OCI-LY7 (cell line): ENCODE measurements around the gene SLC1A6. TPM values are rescaled to one million over a fixed set of nuclear protein-coding genes. Genes with fewer than 3 reads are reported as not detected.

Experiments
- BruUV-seq: library from RNA; stranded (reverse); fragments of 400-500 nt; replicated peaks from 2 replicates; lab custom pipeline; 2021; lab: Mats Ljungman, UMichigan
- CTCF ChIA-PET: fragments of 300-600 bp; sonication (Branson Sonifier 250); formaldehyde crosslinking; loops from one replicate; lab custom pipeline; 2022; ENCODE audit warnings: antibody characterized with exemption; ENCODE audit not compliant: unreplicated experiment; lab: Charles Lee
- POLR2A ChIA-PET: fragments of 300-600 bp; sonication (Branson Sonifier 250); formaldehyde crosslinking; loops from one replicate; lab custom pipeline; 2022; ENCODE audit warnings: antibody characterized with exemption; lab: Charles Lee
- DNase-seq: peaks from one replicate; pipeline ENCODE4 v3.0.0-alpha.2; 2015; ENCODE audit warnings: low spot score
- H2AFZ ChIP-seq: fragments of 200-600 bp; sonication (generic), shearing (Covaris generic); 2 replicates; pipeline ENCODE4 v1.6.1; 2014; ENCODE audit warnings: mild to moderate bottlenecking, antibody characterized with exemption, low read length, moderate library complexity
- H3K27ac ChIP-seq: fragments of 200-600 bp; sonication (generic); 2 replicates; pipeline ENCODE4 v1.5.1; 2014; ENCODE audit warnings: mixed run types, low read depth, mild to moderate bottlenecking, moderate library complexity, low read length, inconsistent platforms; ENCODE audit not compliant: poor library complexity, severe bottlenecking
- H3K36me3 ChIP-seq: fragments of 200-600 bp; sonication (generic); 2 replicates; pipeline ENCODE4 v1.6.1; 2014; ENCODE audit warnings: mild to moderate bottlenecking, antibody characterized with exemption, low read length, moderate library complexity, mixed read lengths; ENCODE audit not compliant: insufficient read depth
- H3K4me1 ChIP-seq: fragments of 200-600 bp; sonication (generic); 2 replicates; pipeline ENCODE4 v1.5.1; 2014; ENCODE audit warnings: mild to moderate bottlenecking, low read length; ENCODE audit not compliant: insufficient read depth, poor library complexity, severe bottlenecking
- H3K4me2 ChIP-seq: fragments of 200-600 bp; sonication (generic); 2 replicates; pipeline ENCODE4 v1.6.1; 2014; ENCODE audit warnings: mild to moderate bottlenecking, low read length
- H3K4me3 ChIP-seq: fragments of 200-600 bp; sonication (generic); 2 replicates; pipeline ENCODE4 v1.5.1; 2014; ENCODE audit warnings: mild to moderate bottlenecking, low read depth, low read length; ENCODE audit not compliant: poor library complexity, severe bottlenecking
- H3K79me2 ChIP-seq: fragments of 200-600 bp; sonication (generic); 2 replicates; pipeline ENCODE4 v1.6.1; 2016; ENCODE audit warnings: low read depth, mild to moderate bottlenecking, low read length, moderate library complexity, mixed read lengths; ENCODE audit not compliant: insufficient read depth
- H3K9me2 ChIP-seq: fragments of 200-600 bp; sonication (generic); 2 replicates; pipeline ENCODE4 v1.6.1; 2016; ENCODE audit warnings: mild to moderate bottlenecking, low read length, mixed read lengths; ENCODE audit not compliant: insufficient read depth
- H3K9me3 ChIP-seq: fragments of 200-600 bp; sonication (generic); 2 replicates; pipeline ENCODE4 v1.6.1; 2014; ENCODE audit warnings: mild to moderate bottlenecking, mixed run types, low read length, mixed read lengths
- H4K20me1 ChIP-seq: fragments of 200-600 bp; sonication (generic); 2 replicates; pipeline ENCODE4 v1.6.1; 2014; ENCODE audit warnings: mild to moderate bottlenecking, antibody characterized with exemption, low read length, moderate library complexity, mixed read lengths; ENCODE audit not compliant: insufficient read depth
- EZH2phosphoT487 ChIP-seq: fragments of 200-600 bp; sonication (generic); IDR thresholded peaks from 2 replicates; pipeline ENCODE4 v1.6.1; 2018; ENCODE audit warnings: low read depth, borderline replicate concordance, mild to moderate bottlenecking, mixed run types, antibody characterized with exemption, low read length, moderate library complexity, mixed read lengths
- intact Hi-C: fragments of 100-400 bp; cut with micrococcal nuclease; formaldehyde crosslinking; loops from one replicate; pipeline ENCODE4 v1.10.0; 2022; ENCODE audit not compliant: unreplicated experiment
- total RNA-seq, 2 experiments: library from RNA; depleted of rRNA in 1 of 2; stranded (reverse); fragments of >200 nt in 1 of 2; shearing (Covaris generic) in 1 of 2; gene quantifications; 2 replicates each; pipeline ENCODE4 v1.2.3, GENCODE V29; 2014 to 2022
- TF ChIP-seq, protein P1 (sequence below): fragments of 200-600 bp; sonication (generic); conservative IDR thresholded peaks from 2 replicates; pipeline ENCODE4 v1.5.1; 2014; ENCODE audit warnings: mild to moderate bottlenecking, antibody characterized with exemption, low read length, moderate library complexity, mixed read lengths

The SLC1A6 gene
- total RNA-seq, 2 experiments from 2014 or later, result not detected

DNA sequence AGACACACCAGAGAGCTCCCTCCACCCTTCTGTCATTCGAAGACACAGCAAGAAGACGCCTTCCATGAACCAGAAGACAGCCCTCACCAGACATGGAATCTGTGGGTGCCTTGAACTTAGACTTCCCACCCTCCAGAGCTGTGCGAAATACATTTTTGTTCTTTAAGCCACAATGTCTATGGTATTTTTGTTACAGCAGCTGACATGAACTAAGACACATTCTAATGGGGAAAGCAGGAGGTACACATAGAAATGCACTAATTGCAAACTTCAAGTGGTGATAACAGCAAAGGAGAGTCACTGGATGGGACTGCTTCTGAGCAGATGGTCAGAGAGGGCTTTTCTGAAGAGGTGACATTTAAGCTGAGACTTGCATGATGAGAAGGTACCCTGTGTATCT lies 22.2 kb downstream of the SLC1A6 start:
- intact Hi-C loops, result no loop called here
- Histone ChIP-seq H3K4me3 (no peak overlapping the region), H3K9me2 (no peaks in the 10 kb centered on the region), H4K20me1 (no peaks in the 10 kb centered on the region), H3K4me1 (no peaks in the 10 kb centered on the region), H3K79me2 (no peaks in the 10 kb centered on the region), H2AFZ (no peak overlapping the region), H3K9me3 (no peaks in the 10 kb centered on the region), H3K27ac (no peak overlapping the region), H3K36me3 (no peaks in the 10 kb centered on the region), H3K4me2 (no peak overlapping the region)
- no TSS peak for BruUV-seq
- DNase-seq, result no peak
- ChIA-PET CTCF (no interaction called here), POLR2A (no interaction called here)
- TF ChIP-seq EZH2phosphoT487, result no peak

DNA sequence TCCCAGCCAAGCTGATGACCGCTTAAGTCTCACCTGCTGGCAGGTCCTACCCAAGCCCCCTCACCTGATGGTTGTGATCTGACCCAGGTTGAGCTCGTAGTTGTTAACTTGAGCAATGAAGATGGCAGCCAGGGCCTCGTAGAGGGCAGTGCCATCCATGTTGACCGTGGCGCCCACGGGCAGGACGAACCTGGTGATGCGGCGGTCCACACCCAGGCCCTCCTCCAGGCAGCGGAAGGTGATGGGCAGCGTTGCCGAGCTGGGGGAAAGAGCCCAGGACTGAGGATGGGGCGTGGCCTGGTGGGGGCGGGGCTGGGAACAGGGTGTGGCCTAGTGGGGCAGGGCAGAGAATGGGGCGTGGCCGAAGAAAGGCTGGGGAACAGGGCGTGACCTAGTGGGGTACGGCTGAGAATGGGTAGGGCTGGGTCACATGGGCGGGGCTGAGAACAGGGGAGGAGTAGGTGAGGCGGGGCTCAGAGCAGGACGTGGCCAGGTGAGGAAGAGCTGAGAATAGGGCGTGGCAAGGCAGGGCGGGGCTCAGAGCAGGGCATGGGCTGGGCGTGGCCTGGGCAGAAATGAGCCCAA lies 25.5 kb downstream of the SLC1A6 start:
- H3K36me3 ChIP-seq, result no peaks in the 10 kb centered on the region
- DNase-seq, result peak; percentile 1
- ChIA-PET CTCF (no interaction called here), POLR2A (interaction anchor here (0.6 kb wide), 1 partner anchor 1080 kb away, joined by 3 read pairs; no protein-coding TSS in a partner anchor)
- no peaks in the 10 kb centered on the region for H3K79me2 ChIP-seq
- H3K27ac ChIP-seq, result no peak overlapping the region
- BruUV-seq, result no TSS peak
- H3K4me2 ChIP-seq, result no peak overlapping the region
- no peak overlapping the region for H3K4me3 ChIP-seq
- no peak overlapping the region for H2AFZ ChIP-seq
- H3K9me2 ChIP-seq, result no peaks in the 10 kb centered on the region
- H4K20me1 ChIP-seq, result no peaks in the 10 kb centered on the region
- no peaks in the 10 kb centered on the region for H3K4me1 ChIP-seq
- intact Hi-C loops, result no loop called here
- H3K9me3 ChIP-seq, result no peaks in the 10 kb centered on the region
- TF ChIP-seq, protein P1, sequence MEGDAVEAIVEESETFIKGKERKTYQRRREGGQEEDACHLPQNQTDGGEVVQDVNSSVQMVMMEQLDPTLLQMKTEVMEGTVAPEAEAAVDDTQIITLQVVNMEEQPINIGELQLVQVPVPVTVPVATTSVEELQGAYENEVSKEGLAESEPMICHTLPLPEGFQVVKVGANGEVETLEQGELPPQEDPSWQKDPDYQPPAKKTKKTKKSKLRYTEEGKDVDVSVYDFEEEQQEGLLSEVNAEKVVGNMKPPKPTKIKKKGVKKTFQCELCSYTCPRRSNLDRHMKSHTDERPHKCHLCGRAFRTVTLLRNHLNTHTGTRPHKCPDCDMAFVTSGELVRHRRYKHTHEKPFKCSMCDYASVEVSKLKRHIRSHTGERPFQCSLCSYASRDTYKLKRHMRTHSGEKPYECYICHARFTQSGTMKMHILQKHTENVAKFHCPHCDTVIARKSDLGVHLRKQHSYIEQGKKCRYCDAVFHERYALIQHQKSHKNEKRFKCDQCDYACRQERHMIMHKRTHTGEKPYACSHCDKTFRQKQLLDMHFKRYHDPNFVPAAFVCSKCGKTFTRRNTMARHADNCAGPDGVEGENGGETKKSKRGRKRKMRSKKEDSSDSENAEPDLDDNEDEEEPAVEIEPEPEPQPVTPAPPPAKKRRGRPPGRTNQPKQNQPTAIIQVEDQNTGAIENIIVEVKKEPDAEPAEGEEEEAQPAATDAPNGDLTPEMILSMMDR, result no peak
- no peak for TF ChIP-seq EZH2phosphoT487

DNA sequence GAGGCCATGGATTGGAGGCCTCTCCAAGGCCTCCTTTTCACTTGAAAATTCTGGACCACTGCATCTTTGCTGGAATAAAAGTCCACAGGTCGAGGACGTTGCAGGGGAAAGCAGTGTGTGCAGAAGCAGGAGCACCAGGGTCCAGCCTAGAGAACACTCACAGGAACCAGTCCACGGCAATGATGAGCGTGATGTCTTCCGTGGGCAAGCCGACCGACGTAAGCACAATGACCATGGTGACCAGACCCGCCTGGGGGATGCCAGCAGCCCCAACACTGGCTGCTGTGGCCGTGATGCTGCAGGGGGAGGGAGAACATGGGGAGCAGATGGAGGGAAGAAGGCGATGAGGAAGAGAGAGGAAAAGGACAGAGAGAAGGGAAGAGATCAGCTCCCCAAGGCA lies 26.9 kb downstream of the SLC1A6 start:
- H3K9me3 ChIP-seq, result no peaks in the 10 kb centered on the region
- TF ChIP-seq, protein P1, result no peak
- TF ChIP-seq EZH2phosphoT487, result no peak
- H2AFZ ChIP-seq, result no peak overlapping the region
- H3K79me2 ChIP-seq, result no peaks in the 10 kb centered on the region
- H3K27ac ChIP-seq, result no peak overlapping the region
- CTCF ChIA-PET, result no interaction called here
- no peaks in the 10 kb centered on the region for H4K20me1 ChIP-seq
- H3K36me3 ChIP-seq, result no peaks in the 10 kb centered on the region
- no peaks in the 10 kb centered on the region for H3K4me1 ChIP-seq
- DNase-seq, result no peak
- H3K4me3 ChIP-seq, result no peak overlapping the region
- no TSS peak for BruUV-seq
- POLR2A ChIA-PET, result no interaction called here
- H3K9me2 ChIP-seq, result no peaks in the 10 kb centered on the region
- H3K4me2 ChIP-seq, result no peak overlapping the region
- intact Hi-C loops, result no loop called here
